IPS-18c (cell line): ENCODE data around the gene ADIPOR2.

ENCODE experiments used
- H3K4me3 ChIP-seq: 2 replicates; pipeline ENCODE4 v1.7.0; 2013; ENCODE audit warnings: low read depth, mild to moderate bottlenecking, low read length, moderate library complexity; ENCODE audit not compliant: insufficient read depth
- H3K9me3 ChIP-seq: one replicate; pipeline ENCODE4 v1.6.1; 2013; ENCODE audit warnings: mild to moderate bottlenecking, low read length, moderate library complexity; ENCODE audit not compliant: control insufficient read depth, insufficient read depth

The ADIPOR2 gene

GRCh38 chr12:1798641-1799020 is 107.8 kb downstream of the ADIPOR2 start:
- no peak overlapping the region for H3K4me3 ChIP-seq
- H3K9me3 ChIP-seq = no peaks in the 10 kb centered on the region

GRCh38 chr12:1799051-1799881 is 108.4 kb downstream of the ADIPOR2 start:
- Histone ChIP-seq H3K4me3 (no peak overlapping the region), H3K9me3 (no peaks in the 10 kb centered on the region)

GRCh38 chr12:1799882-1800400 is 109.1 kb downstream of the ADIPOR2 start:
- no peak overlapping the region for H3K4me3 ChIP-seq

GRCh38 chr12:1800401-1801302 is 109.8 kb downstream of the ADIPOR2 start:
- H3K4me3 ChIP-seq = no peak overlapping the region
- H3K9me3 ChIP-seq = no peaks in the 10 kb centered on the region

More at GRCh38 chr12:1799882-1800400, 109.1 kb downstream of the ADIPOR2 start:
- no peaks in the 10 kb centered on the region for H3K9me3 ChIP-seq

- Histone ChIP-seq H3K4me3 (no peak overlapping the region), H3K9me3 (no peaks in the 10 kb centered on the region)
Observed at GRCh38 chr12:1801303-1801975, 110.6 kb downstream of the ADIPOR2 start.

- no peak overlapping the region for H3K4me3 ChIP-seq
- H3K9me3 ChIP-seq = no peaks in the 10 kb centered on the region
Observed at GRCh38 chr12:1803736-1804135, 112.9 kb downstream of the ADIPOR2 start.

- H3K9me3 ChIP-seq = no peaks in the 10 kb centered on the region
- no peak overlapping the region for H3K4me3 ChIP-seq
Observed at GRCh38 chr12:1804545-1805332, 113.9 kb downstream of the ADIPOR2 start.

GRCh38 chr12:1805441-1806081 is 114.7 kb downstream of the ADIPOR2 start:
- H3K4me3 ChIP-seq = no peak overlapping the region
- no peaks in the 10 kb centered on the region for H3K9me3 ChIP-seq

GRCh38 chr12:1806301-1807086 is 115.6 kb downstream of the ADIPOR2 start:
- no peaks in the 10 kb centered on the region for H3K9me3 ChIP-seq

GRCh38 chr12:1807087-1807860 is 116.4 kb downstream of the ADIPOR2 start:
- Histone ChIP-seq H3K4me3 (no peak overlapping the region), H3K9me3 (no peaks in the 10 kb centered on the region)

More at GRCh38 chr12:1806301-1807086, 115.6 kb downstream of the ADIPOR2 start:
- H3K4me3 ChIP-seq = no peak overlapping the region

GRCh38 chr12:1808036-1808797 is 117.3 kb downstream of the ADIPOR2 start:
- H3K4me3 ChIP-seq = no peak overlapping the region

GRCh38 chr12:1808798-1809480 is 118.1 kb downstream of the ADIPOR2 start:
- no peaks in the 10 kb centered on the region for H3K9me3 ChIP-seq

More at GRCh38 chr12:1808036-1808797, 117.3 kb downstream of the ADIPOR2 start:
- no peaks in the 10 kb centered on the region for H3K9me3 ChIP-seq

GRCh38 chr12:1809591-1810190 is 118.8 kb downstream of the ADIPOR2 start:
- H3K9me3 ChIP-seq = no peaks in the 10 kb centered on the region
- H3K4me3 ChIP-seq = no peak overlapping the region

More at GRCh38 chr12:1808798-1809480, 118.1 kb downstream of the ADIPOR2 start:
- no peak overlapping the region for H3K4me3 ChIP-seq
